Naive B cell (primary cell): ENCODE results near the gene KAT2B. TPM values are rescaled to one million over a fixed set of nuclear protein-coding genes. Genes with fewer than 3 reads are reported as not detected.
"Not testable (repeated sequence)": the region's sequence is repeated elsewhere in the genome, so short reads cannot be mapped to it uniquely, and the experiment has no call there.

Experiments
- ATAC-seq, 2 donors: fragments of 150-1000 bp; cut with Tn5 transposase; 2 replicates each; pipeline ENCODE4 v1.10.0; 2021; ENCODE audit warnings: low read depth in 2 of 2, mild to moderate bottlenecking in 2 of 2, moderate library complexity in 2 of 2
- DNase-seq: peaks from one replicate; pipeline ENCODE4 v3.0.0; 2022
- H3K27ac Mint-ChIP-seq, 6 donors: one replicate each; pipeline ENCODE4 v1.8.0; 2020 to 2022; ENCODE audit warnings: mild to moderate bottlenecking in 6 of 6, mixed read lengths in 6 of 6, moderate library complexity in 5 of 6, inconsistent platforms in 2 of 6
- H3K27me3 Mint-ChIP-seq, 3 donors: one replicate each; pipeline ENCODE4 v1.8.0; 2021 to 2022; ENCODE audit warnings: mixed read lengths in 3 of 3, mild to moderate bottlenecking in 1 of 3
- H3K36me3 Mint-ChIP-seq, 2 donors: one replicate each; pipeline ENCODE4 v1.8.0; 2020 to 2022; ENCODE audit warnings: mixed read lengths in 2 of 2, inconsistent platforms in 1 of 2, mild to moderate bottlenecking in 1 of 2
- H3K4me1 Mint-ChIP-seq, 3 donors: one replicate each; pipeline ENCODE4 v1.8.0; 2020 to 2022; ENCODE audit warnings: mixed read lengths in 3 of 3, inconsistent platforms in 1 of 3, mild to moderate bottlenecking in 1 of 3, moderate library complexity in 1 of 3
- H3K4me3 Mint-ChIP-seq, 8 donors: one replicate each; pipeline ENCODE4 v1.8.0; 2020 to 2022; ENCODE audit warnings: mild to moderate bottlenecking in 8 of 8, mixed read lengths in 8 of 8, moderate library complexity in 8 of 8, inconsistent platforms in 2 of 8
- H3K9me3 Mint-ChIP-seq, 7 donors: one replicate each; pipeline ENCODE4 v1.8.0; 2020 to 2022; ENCODE audit warnings: mixed read lengths in 7 of 7, mild to moderate bottlenecking in 5 of 7, inconsistent platforms in 2 of 7, moderate library complexity in 1 of 7
- polyA plus RNA-seq, 6 donors: library from polyadenylated mRNA; unstranded; fragments of 300-500 nt; fragmentation: Illumina TruSeq; gene quantifications; one replicate each; pipeline ENCODE4 v1.2.3, GENCODE V29; 2021; ENCODE audit warnings: low read depth in 6 of 6

Gene KAT2B
- 1 to 10 TPM; 3.5 to 9.2 (median 4.9) TPM for polyA plus RNA-seq

GRCh38 chr3:20039765-20040547 lies at the start of gene KAT2B:
TSS of gene KAT2B (plus strand) at chr3:20040446. CDS start at chr3:20040478, 32 bp downstream.
- H3K27ac Mint-ChIP-seq, result peak within 1 kb of the TSS; percentile 94 to 98 (median 98)
- no peaks in the 10 kb centered on the region for H3K9me3 Mint-ChIP-seq
- H3K27me3 Mint-ChIP-seq, result no peaks in the 10 kb centered on the region
- DNase-seq, result peak; percentile 87
- H3K4me3 Mint-ChIP-seq, result peak within 1 kb of the TSS; percentile 97 to 100 (median 98)
- H3K36me3 Mint-ChIP-seq, result no peaks in the 10 kb centered on the region
- peak; percentile 71 to 73 for ATAC-seq
- H3K4me1 Mint-ChIP-seq, result peaks cover 40 to 53% (median 51%) of the 10 kb centered on the region in 3 donors

- H3K36me3 Mint-ChIP-seq, result no peaks in the 10 kb centered on the region
- ATAC-seq (no peak), DNase-seq (no peak)
- H3K4me1 Mint-ChIP-seq, result peaks cover 0 to 5% (median 5%) of the 10 kb centered on the region in 3 donors
- H3K4me3 Mint-ChIP-seq, result no peak overlapping the region
- no peaks in the 10 kb centered on the region for H3K27me3 Mint-ChIP-seq
- peaks cover 0 to 5% (median 0%) of the 10 kb centered on the region in 7 donors for H3K9me3 Mint-ChIP-seq
- no peak overlapping the region for H3K27ac Mint-ChIP-seq
Observed at GRCh38 chr3:19994796-19995195, 45.5 kb upstream of the KAT2B start.

- no peaks in the 10 kb centered on the region for H3K36me3 Mint-ChIP-seq
- H3K9me3 Mint-ChIP-seq, result peaks cover 0 to 5% (median 0%) of the 10 kb centered on the region in 7 donors
- no peak overlapping the region for H3K4me3 Mint-ChIP-seq
- no peak for ATAC-seq
- no peaks in the 10 kb centered on the region for H3K27me3 Mint-ChIP-seq
- H3K4me1 Mint-ChIP-seq, result no peaks in the 10 kb centered on the region
- no peak for DNase-seq
- no peak overlapping the region for H3K27ac Mint-ChIP-seq
Observed at GRCh38 chr3:19997502-19997901, 42.7 kb upstream of the KAT2B start.

GRCh38 chr3:20001932-20002331 lies 38.3 kb upstream of the KAT2B start:
- Mint-ChIP-seq H3K4me1 (no peaks in the 10 kb centered on the region), H3K9me3 (peaks cover 0 to 3% (median 0%) of the 10 kb centered on the region in 7 donors), H3K27ac (no peak overlapping the region), H3K27me3 (no peaks in the 10 kb centered on the region), H3K36me3 (no peaks in the 10 kb centered on the region), H3K4me3 (no peak overlapping the region)
- no peak for ATAC-seq
- no peak for DNase-seq

GRCh38 chr3:20007960-20008359 lies 32.3 kb upstream of the KAT2B start:
- Mint-ChIP-seq H3K36me3 (no peaks in the 10 kb centered on the region), H3K27ac (no peak overlapping the region), H3K4me3 (no peak overlapping the region), H3K27me3 (no peaks in the 10 kb centered on the region), H3K4me1 (no peaks in the 10 kb centered on the region), H3K9me3 (no peaks in the 10 kb centered on the region)
- DNase-seq, result no peak
- no peak for ATAC-seq

- ATAC-seq (no peak), DNase-seq (no peak)
- H3K27me3 Mint-ChIP-seq, result no peaks in the 10 kb centered on the region
- no peak overlapping the region for H3K27ac Mint-ChIP-seq
- H3K4me1 Mint-ChIP-seq, result no peaks in the 10 kb centered on the region
- H3K36me3 Mint-ChIP-seq, result no peaks in the 10 kb centered on the region
- no peaks in the 10 kb centered on the region for H3K9me3 Mint-ChIP-seq
- no peak overlapping the region for H3K4me3 Mint-ChIP-seq
Observed at GRCh38 chr3:20008646-20009045, 31.6 kb upstream of the KAT2B start.

- no peaks in the 10 kb centered on the region for H3K36me3 Mint-ChIP-seq
- H3K27me3 Mint-ChIP-seq, result no peaks in the 10 kb centered on the region
- ATAC-seq (no peak), DNase-seq (no peak)
- no peak within 1 kb of the TSS for H3K4me3 Mint-ChIP-seq
- peak within 1 kb of the TSS in 1 of 6 donors; percentile 44 for H3K27ac Mint-ChIP-seq
- H3K9me3 Mint-ChIP-seq, result no peaks in the 10 kb centered on the region
- no peaks in the 10 kb centered on the region for H3K4me1 Mint-ChIP-seq
Observed at GRCh38 chr3:20012164-20012563, 28.1 kb upstream of the KAT2B start, which contains the start of gene PP2D1. TSS of gene PP2D1 (minus strand) at chr3:20012264. CDS start at chr3:20012072, 192 bp downstream.

- ATAC-seq (no peak), DNase-seq (no peak)
- Mint-ChIP-seq H3K27ac (no peak overlapping the region), H3K9me3 (no peaks in the 10 kb centered on the region), H3K4me3 (peak overlapping the region in 1 of 8 donors; percentile 17), H3K27me3 (no peaks in the 10 kb centered on the region), H3K4me1 (no peaks in the 10 kb centered on the region), H3K36me3 (no peaks in the 10 kb centered on the region)
Observed at GRCh38 chr3:20013396-20013795, 26.9 kb upstream of the KAT2B start.

GRCh38 chr3:20015525-20015924 lies 24.7 kb upstream of the KAT2B start:
- Mint-ChIP-seq H3K27ac (no peak overlapping the region), H3K4me1 (no peaks in the 10 kb centered on the region), H3K4me3 (no peak overlapping the region), H3K36me3 (no peaks in the 10 kb centered on the region), H3K9me3 (no peaks in the 10 kb centered on the region), H3K27me3 (no peaks in the 10 kb centered on the region)
- ATAC-seq, result no peak
- DNase-seq, result no peak

- H3K4me1 Mint-ChIP-seq, DNase-seq, ATAC-seq, H3K36me3 Mint-ChIP-seq, H3K9me3 Mint-ChIP-seq, H3K27me3 Mint-ChIP-seq, H3K4me3 Mint-ChIP-seq, H3K27ac Mint-ChIP-seq: not testable (repeated sequence)
Observed at GRCh38 chr3:20016076-20016475, 24.2 kb upstream of the KAT2B start.

GRCh38 chr3:20022954-20023622 lies 17.2 kb upstream of the KAT2B start:
- Mint-ChIP-seq H3K27ac (peak overlapping the region in 4 of 6 donors; percentile 18 to 92 (median 63)), H3K36me3 (no peaks in the 10 kb centered on the region), H3K4me1 (peaks cover 10 to 11% (median 11%) of the 10 kb centered on the region in 3 donors), H3K27me3 (no peaks in the 10 kb centered on the region), H3K4me3 (no peak overlapping the region), H3K9me3 (no peaks in the 10 kb centered on the region)
- DNase-seq (no peak), ATAC-seq (no peak)

GRCh38 chr3:20023623-20024405 lies 16.4 kb upstream of the KAT2B start:
- no peak overlapping the region for H3K4me3 Mint-ChIP-seq
- DNase-seq (peak; percentile 7), ATAC-seq (peak; percentile 70 to 83)
- no peaks in the 10 kb centered on the region for H3K36me3 Mint-ChIP-seq
- peak overlapping the region in 5 of 6 donors; percentile 12 to 92 (median 67) for H3K27ac Mint-ChIP-seq
- peaks cover 10 to 11% (median 11%) of the 10 kb centered on the region in 3 donors for H3K4me1 Mint-ChIP-seq
- no peaks in the 10 kb centered on the region for H3K9me3 Mint-ChIP-seq
- H3K27me3 Mint-ChIP-seq, result no peaks in the 10 kb centered on the region

- H3K4me1 Mint-ChIP-seq, result peaks cover 10 to 11% (median 11%) of the 10 kb centered on the region in 3 donors
- no peaks in the 10 kb centered on the region for H3K36me3 Mint-ChIP-seq
- no peaks in the 10 kb centered on the region for H3K27me3 Mint-ChIP-seq
- no peak overlapping the region for H3K27ac Mint-ChIP-seq
- DNase-seq (no peak), ATAC-seq (no peak)
- H3K9me3 Mint-ChIP-seq, result no peaks in the 10 kb centered on the region
- no peak overlapping the region for H3K4me3 Mint-ChIP-seq
Observed at GRCh38 chr3:20027136-20027535, 13.1 kb upstream of the KAT2B start.
